Measurements from ENCODE around the gene RALGAPA2. TPM values are rescaled to one million over a fixed set of nuclear protein-coding genes. Genes with fewer than 3 reads are reported as not detected.

The RALGAPA2 gene
- total RNA-seq, 1 experiment from 2014 or later, result 9.8 TPM

GRCh38 chr20:20371681-20372080, 340.8 kb downstream of the RALGAPA2 start:
- POLR2A ChIA-PET, result interaction anchor here (0.7 to 1.4 kb wide), 4 partner anchors 11 to 80 kb away, joined by 3 read pairs; no protein-coding TSS in a partner anchor

DNA sequence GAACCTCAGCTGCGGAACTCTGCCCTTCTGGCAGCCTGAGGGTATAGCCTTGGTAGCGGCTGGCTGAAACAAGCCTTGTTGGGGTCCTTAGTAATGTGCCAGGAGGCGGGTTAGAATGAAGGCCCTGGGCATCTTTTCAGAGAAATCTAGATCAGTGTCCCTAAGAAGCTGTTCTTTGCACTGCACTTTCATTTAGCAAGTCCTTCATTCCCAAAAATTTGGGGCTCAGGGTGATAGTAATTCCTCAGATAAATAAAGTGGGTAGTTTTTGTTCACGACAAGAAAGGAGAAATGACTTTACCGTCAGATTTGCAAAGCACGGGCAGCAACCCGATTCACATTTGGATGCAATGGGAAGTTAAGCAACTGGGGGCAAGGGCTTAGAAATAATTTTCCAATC, 341.4 kb downstream of the RALGAPA2 start:
- ChIA-PET CTCF (interaction anchor here (0.7 to 2.5 kb wide), 7 partner anchors 10 to 1180 kb away, joined by 3 to 18 read pairs (median 4); no protein-coding TSS in a partner anchor), POLR2A (interaction anchor here (0.7 to 1.2 kb wide), 3 partner anchors 10 to 39 kb away, joined by 3 read pairs; no protein-coding TSS in a partner anchor)
- Mint-ChIP-seq H3K27me3 (ENCODE audit: insufficient read depth, unreplicated experiment) (peaks cover 15% of the 10 kb centered on the region), H3K9me3 (ENCODE audit: unreplicated experiment) (no peaks in the 10 kb centered on the region), H3K4me3 (ENCODE audit: unreplicated experiment) (no peak overlapping the region), H3K36me3 (ENCODE audit: insufficient read depth, unreplicated experiment) (no peaks in the 10 kb centered on the region), H3K27ac (ENCODE audit: low read depth, unreplicated experiment) (no peak overlapping the region), H3K4me1 (ENCODE audit: insufficient read depth, unreplicated experiment) (peaks cover 9% of the 10 kb centered on the region)
- TF ChIP-seq, protein P1, sequence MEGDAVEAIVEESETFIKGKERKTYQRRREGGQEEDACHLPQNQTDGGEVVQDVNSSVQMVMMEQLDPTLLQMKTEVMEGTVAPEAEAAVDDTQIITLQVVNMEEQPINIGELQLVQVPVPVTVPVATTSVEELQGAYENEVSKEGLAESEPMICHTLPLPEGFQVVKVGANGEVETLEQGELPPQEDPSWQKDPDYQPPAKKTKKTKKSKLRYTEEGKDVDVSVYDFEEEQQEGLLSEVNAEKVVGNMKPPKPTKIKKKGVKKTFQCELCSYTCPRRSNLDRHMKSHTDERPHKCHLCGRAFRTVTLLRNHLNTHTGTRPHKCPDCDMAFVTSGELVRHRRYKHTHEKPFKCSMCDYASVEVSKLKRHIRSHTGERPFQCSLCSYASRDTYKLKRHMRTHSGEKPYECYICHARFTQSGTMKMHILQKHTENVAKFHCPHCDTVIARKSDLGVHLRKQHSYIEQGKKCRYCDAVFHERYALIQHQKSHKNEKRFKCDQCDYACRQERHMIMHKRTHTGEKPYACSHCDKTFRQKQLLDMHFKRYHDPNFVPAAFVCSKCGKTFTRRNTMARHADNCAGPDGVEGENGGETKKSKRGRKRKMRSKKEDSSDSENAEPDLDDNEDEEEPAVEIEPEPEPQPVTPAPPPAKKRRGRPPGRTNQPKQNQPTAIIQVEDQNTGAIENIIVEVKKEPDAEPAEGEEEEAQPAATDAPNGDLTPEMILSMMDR (IDR thresholded peaks at IDR 0.05; ENCODE audit: unreplicated experiment), result no peak
- no peak for DNase-seq (ENCODE audit: unreplicated experiment)
- intact Hi-C loops (cut with micrococcal nuclease), result no loop called here
- no TSS peak for BruUV-seq (replicated peaks)

More at GRCh38 chr20:20371681-20372080, 340.8 kb downstream of the RALGAPA2 start:
- Mint-ChIP-seq H3K27ac (ENCODE audit: low read depth, unreplicated experiment) (no peak overlapping the region), H3K4me1 (ENCODE audit: insufficient read depth, unreplicated experiment) (peaks cover 9% of the 10 kb centered on the region), H3K27me3 (ENCODE audit: insufficient read depth, unreplicated experiment) (peaks cover 12% of the 10 kb centered on the region), H3K4me3 (ENCODE audit: unreplicated experiment) (no peak overlapping the region), H3K9me3 (ENCODE audit: unreplicated experiment) (no peaks in the 10 kb centered on the region), H3K36me3 (ENCODE audit: insufficient read depth, unreplicated experiment) (no peaks in the 10 kb centered on the region)
- CTCF ChIA-PET, result interaction anchor here (0.6 to 2.5 kb wide), 10 partner anchors 10 to 287 kb away, joined by 3 to 18 read pairs (median 3); no protein-coding TSS in a partner anchor
- intact Hi-C loops (cut with micrococcal nuclease), result no loop called here
- no peak for DNase-seq (ENCODE audit: unreplicated experiment)
- no TSS peak for BruUV-seq (replicated peaks)
- TF ChIP-seq, protein P1 (IDR thresholded peaks at IDR 0.05; ENCODE audit: unreplicated experiment), result no peak

DNA sequence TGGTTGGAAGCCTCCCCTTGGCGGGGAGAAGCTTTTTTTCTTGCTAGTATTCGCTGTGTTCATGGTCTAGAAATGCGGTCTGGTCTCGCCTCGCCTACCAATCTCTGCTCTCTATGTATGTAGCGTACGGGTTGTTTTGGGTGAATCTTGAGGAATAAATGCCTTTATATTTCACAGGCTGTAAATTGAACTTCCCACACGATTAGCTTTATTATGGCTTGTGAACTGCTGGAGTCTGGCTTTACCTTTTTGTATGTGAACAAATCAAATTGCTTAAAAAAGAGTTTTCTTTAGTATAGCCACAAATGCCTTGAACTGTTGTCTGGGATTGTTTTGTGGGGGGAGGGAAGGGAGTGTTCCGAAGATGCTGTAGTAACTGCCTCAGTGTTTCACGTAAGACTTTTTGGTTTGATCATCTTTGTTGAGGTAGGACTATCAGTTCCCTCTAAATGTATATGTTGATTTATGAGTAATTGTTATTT, 342.3 kb downstream of the RALGAPA2 start:
- Mint-ChIP-seq H3K4me1 (ENCODE audit: insufficient read depth, unreplicated experiment) (peaks cover 9% of the 10 kb centered on the region), H3K27ac (ENCODE audit: low read depth, unreplicated experiment) (no peak overlapping the region), H3K36me3 (ENCODE audit: insufficient read depth, unreplicated experiment) (no peaks in the 10 kb centered on the region), H3K9me3 (ENCODE audit: unreplicated experiment) (no peaks in the 10 kb centered on the region), H3K27me3 (ENCODE audit: insufficient read depth, unreplicated experiment) (peaks cover 25% of the 10 kb centered on the region), H3K4me3 (ENCODE audit: unreplicated experiment) (peak overlapping the region; percentile 28)
- BruUV-seq (replicated peaks), result no TSS peak
- POLR2A ChIA-PET, result interaction anchor here (0.6 to 0.7 kb wide), 2 partner anchors 15 to 91 kb away, joined by 3 to 4 read pairs; no protein-coding TSS in a partner anchor
- intact Hi-C loops (cut with micrococcal nuclease), result no loop called here
- DNase-seq (ENCODE audit: unreplicated experiment), result no peak
- TF ChIP-seq, protein P1 (IDR thresholded peaks at IDR 0.05; ENCODE audit: unreplicated experiment), result no peak
- CTCF ChIA-PET, result interaction anchor here (0.6 to 2.5 kb wide), 6 partner anchors 9 to 969 kb away, joined by 3 to 18 read pairs (median 4); no protein-coding TSS in a partner anchor

DNA sequence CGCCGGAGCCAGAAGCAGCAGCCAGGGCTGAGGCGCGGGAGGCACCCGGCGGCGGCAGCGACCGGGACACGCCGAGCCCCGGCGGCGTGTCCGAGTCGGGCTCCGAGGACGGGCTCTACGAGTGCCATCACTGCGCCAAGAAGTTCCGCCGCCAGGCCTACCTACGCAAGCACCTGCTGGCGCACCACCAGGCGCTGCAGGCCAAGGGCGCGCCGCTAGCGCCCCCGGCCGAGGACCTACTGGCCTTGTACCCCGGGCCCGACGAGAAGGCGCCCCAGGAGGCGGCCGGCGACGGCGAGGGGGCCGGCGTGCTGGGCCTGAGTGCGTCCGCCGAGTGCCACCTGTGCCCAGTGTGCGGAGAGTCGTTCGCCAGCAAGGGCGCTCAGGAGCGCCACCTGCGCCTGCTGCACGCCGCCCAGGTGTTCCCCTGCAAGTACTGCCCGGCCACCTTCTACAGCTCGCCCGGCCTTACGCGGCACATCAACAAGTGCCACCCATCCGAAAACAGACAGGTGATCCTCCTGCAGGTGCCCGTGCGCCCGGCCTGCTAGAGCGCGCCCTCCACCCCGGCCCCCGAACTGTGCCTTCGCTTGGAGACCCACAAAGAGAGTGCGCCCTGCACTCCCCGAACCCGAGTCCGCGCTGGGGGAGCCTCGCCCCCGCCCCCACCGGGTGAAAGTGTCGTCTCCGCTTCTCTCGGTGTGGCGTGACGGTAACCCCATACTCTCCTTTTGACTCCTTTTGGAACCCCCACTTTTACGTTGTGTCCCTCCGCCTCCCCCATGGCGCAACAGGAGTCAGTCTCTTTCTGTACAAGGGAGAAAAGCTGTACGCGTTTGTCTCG, 343.0 kb downstream of the RALGAPA2 start:
- ChIA-PET CTCF (interaction anchor here (0.6 to 2.5 kb wide), 7 partner anchors 8 to 1238 kb away, joined by 3 to 18 read pairs (median 3); no protein-coding TSS in a partner anchor), POLR2A (interaction anchor here (0.7 kb wide), 1 partner anchor 92 kb away, joined by 4 read pairs; no protein-coding TSS in a partner anchor)
- TF ChIP-seq, protein P1 (IDR thresholded peaks at IDR 0.05; ENCODE audit: unreplicated experiment), result no peak
- no TSS peak for BruUV-seq (replicated peaks)
- Mint-ChIP-seq H3K36me3 (ENCODE audit: insufficient read depth, unreplicated experiment) (no peaks in the 10 kb centered on the region), H3K27ac (ENCODE audit: low read depth, unreplicated experiment) (no peak overlapping the region), H3K4me1 (ENCODE audit: insufficient read depth, unreplicated experiment) (peaks cover 9% of the 10 kb centered on the region), H3K4me3 (ENCODE audit: unreplicated experiment) (peak overlapping the region; percentile 28), H3K9me3 (ENCODE audit: unreplicated experiment) (no peaks in the 10 kb centered on the region), H3K27me3 (ENCODE audit: insufficient read depth, unreplicated experiment) (peaks cover 32% of the 10 kb centered on the region)
- intact Hi-C loops (cut with micrococcal nuclease), result no loop called here
- no peak for DNase-seq (ENCODE audit: unreplicated experiment)

Measured in MCF 10A (cell line).